Calu3 (cell line): Measurements from ENCODE around the gene KIAA1614. TPM values are rescaled to one million over a fixed set of nuclear protein-coding genes. Genes with fewer than 3 reads are reported as not detected.

Source experiments
- BruUV-seq: library from RNA; stranded (reverse); fragments of 400-500 nt; replicated peaks from 2 replicates; lab custom pipeline; 2021; lab: Mats Ljungman, UMichigan
- CTCF ChIA-PET: fragments of 300-600 bp; sonication (Branson Sonifier 250); formaldehyde crosslinking; loops from one replicate; lab custom pipeline; 2022; ENCODE audit warnings: antibody characterized with exemption; lab: Charles Lee
- DNase-seq: peaks from one replicate; pipeline ENCODE4 v3.0.0; 2022
- H3K27ac Mint-ChIP-seq: one replicate; pipeline ENCODE4 v1.8.0; 2022; ENCODE audit warnings: mixed read lengths; ENCODE audit not compliant: unreplicated experiment
- H3K27me3 Mint-ChIP-seq: one replicate; pipeline ENCODE4 v1.8.0; 2022; ENCODE audit warnings: mixed read lengths; ENCODE audit not compliant: unreplicated experiment
- H3K36me3 Mint-ChIP-seq: one replicate; pipeline ENCODE4 v1.8.0; 2022; ENCODE audit warnings: mild to moderate bottlenecking, moderate library complexity, mixed read lengths; ENCODE audit not compliant: insufficient read depth, unreplicated experiment
- H3K4me1 Mint-ChIP-seq: one replicate; pipeline ENCODE4 v1.8.0; 2022; ENCODE audit warnings: mild to moderate bottlenecking, low read depth, mixed read lengths; ENCODE audit not compliant: unreplicated experiment
- H3K4me3 Mint-ChIP-seq: one replicate; pipeline ENCODE4 v1.8.0; 2022; ENCODE audit warnings: mild to moderate bottlenecking, low read depth, moderate library complexity, mixed read lengths; ENCODE audit not compliant: unreplicated experiment
- H3K9me3 Mint-ChIP-seq: one replicate; pipeline ENCODE4 v1.8.0; 2022; ENCODE audit warnings: low read depth, mixed read lengths; ENCODE audit not compliant: unreplicated experiment
- CTCF ChIP-seq: fragments of 200-600 bp; IDR thresholded peaks from one replicate; pipeline ENCODE4 v1.8.0; 2022; ENCODE audit warnings: antibody characterized with exemption; ENCODE audit not compliant: unreplicated experiment
- intact Hi-C: fragments of 100-400 bp; cut with micrococcal nuclease; formaldehyde crosslinking; loops from one replicate; pipeline ENCODE4 v1.10.0; 2022; ENCODE audit not compliant: unreplicated experiment
- total RNA-seq: library from RNA; stranded (reverse); gene quantifications from 2 replicates; pipeline ENCODE4 v1.2.3, GENCODE V29; 2022

KIAA1614 gene
- total RNA-seq, 1 experiment from 2014 or later, result 0.19 TPM

- Mint-ChIP-seq H3K27ac (no peak overlapping the region), H3K4me3 (no peak overlapping the region), H3K36me3 (no peaks in the 10 kb centered on the region), H3K27me3 (no peaks in the 10 kb centered on the region), H3K4me1 (no peaks in the 10 kb centered on the region), H3K9me3 (no peaks in the 10 kb centered on the region)
- no peak for TF ChIP-seq CTCF
- intact Hi-C loops, result no loop called here
- CTCF ChIA-PET, result no interaction called here
- no TSS peak for BruUV-seq
- DNase-seq, result no peak
Observed at GRCh38 chr1:180896161-180896560, 16.5 kb upstream of the KIAA1614 start.

- no peak for DNase-seq
- H3K9me3 Mint-ChIP-seq, result no peaks in the 10 kb centered on the region
- no peaks in the 10 kb centered on the region for H3K27me3 Mint-ChIP-seq
- BruUV-seq, result no TSS peak
- intact Hi-C loops, result no loop called here
- CTCF ChIA-PET, result no interaction called here
- H3K27ac Mint-ChIP-seq, result no peak overlapping the region
- TF ChIP-seq CTCF, result no peak
- no peaks in the 10 kb centered on the region for H3K4me1 Mint-ChIP-seq
- no peak overlapping the region for H3K4me3 Mint-ChIP-seq
- no peaks in the 10 kb centered on the region for H3K36me3 Mint-ChIP-seq
Observed at GRCh38 chr1:180898441-180899219, 14.1 kb upstream of the KIAA1614 start.

GRCh38 chr1:180899262-180899661, 13.4 kb upstream of the KIAA1614 start:
- H3K27ac Mint-ChIP-seq, result no peak overlapping the region
- intact Hi-C loops, result no loop called here

More at GRCh38 chr1:180899262-180899661, 13.4 kb upstream of the KIAA1614 start:
- Mint-ChIP-seq H3K27me3 (no peaks in the 10 kb centered on the region), H3K4me3 (no peak overlapping the region), H3K4me1 (no peaks in the 10 kb centered on the region), H3K9me3 (no peaks in the 10 kb centered on the region), H3K36me3 (no peaks in the 10 kb centered on the region)
- TF ChIP-seq CTCF, result no peak
- no peak for DNase-seq
- CTCF ChIA-PET, result no interaction called here
- BruUV-seq, result no TSS peak
